PC-3 (cell line): Measurements from ENCODE around the gene ABLIM3. TPM values are rescaled to one million over a fixed set of nuclear protein-coding genes. Genes with fewer than 3 reads are reported as not detected.

Experiments
- ATAC-seq: fragments of 200-7000 bp; cut with Tn5 transposase; 2 replicates; pipeline ENCODE4 v1.9.1; 2020; ENCODE audit warnings: mild to moderate bottlenecking, moderate library complexity
- BruUV-seq: library from RNA; stranded (reverse); fragments of 400-500 nt; replicated peaks from 2 replicates; lab custom pipeline; 2021; lab: Mats Ljungman, UMichigan
- CTCF ChIA-PET: fragments of 300-600 bp; sonication (Branson Sonifier 250); formaldehyde crosslinking; loops from one replicate; lab custom pipeline; 2022; ENCODE audit warnings: antibody characterized with exemption; lab: Charles Lee
- POLR2A ChIA-PET: fragments of 300-600 bp; sonication (Branson Sonifier 250); formaldehyde crosslinking; loops from one replicate; lab custom pipeline; 2022; ENCODE audit warnings: antibody characterized with exemption; ENCODE audit not compliant: unreplicated experiment; lab: Charles Lee
- DNase-seq: peaks from one replicate; pipeline ENCODE4 v3.0.0-alpha.2; 2015
- H2AFZ ChIP-seq: fragments of 300-600 bp; sonication (generic); 2 replicates; pipeline ENCODE4 v1.6.0; 2016; ENCODE audit warnings: antibody characterized with exemption, low read length
- H3F3A ChIP-seq: fragments of 300-600 bp; sonication (generic); one replicate; pipeline ENCODE4 v1.6.0; 2017; ENCODE audit warnings: antibody characterized with exemption, low read length, control low read depth, mild to moderate bottlenecking; ENCODE audit not compliant: unreplicated experiment
- H3K27ac ChIP-seq: fragments of 300-600 bp; sonication (generic); 2 replicates; pipeline ENCODE4 v1.5.1; 2016; ENCODE audit warnings: mild to moderate bottlenecking, low read length
- H3K27me3 ChIP-seq: fragments of 300-600 bp; sonication (generic); 2 replicates; pipeline ENCODE4 v1.6.1; 2016; ENCODE audit warnings: low read length, mixed read lengths
- H3K36me3 ChIP-seq: fragments of 300-600 bp; sonication (generic); 2 replicates; pipeline ENCODE4 v1.6.1; 2016; ENCODE audit warnings: low read depth, mixed run types, low read length, mixed read lengths
- H3K4me1 ChIP-seq: fragments of 300-600 bp; sonication (generic); 2 replicates; pipeline ENCODE4 v1.5.1; 2016; ENCODE audit warnings: low read length; ENCODE audit not compliant: insufficient read depth
- H3K4me2 ChIP-seq: fragments of 300-600 bp; sonication (generic); 2 replicates; pipeline ENCODE4 v1.6.0; 2016; ENCODE audit warnings: low read length
- H3K4me3 ChIP-seq: fragments of 300-600 bp; sonication (generic); 2 replicates; pipeline ENCODE4 v1.5.1; 2016; ENCODE audit warnings: mild to moderate bottlenecking, low read length, mixed read lengths
- H3K79me2 ChIP-seq: fragments of 300-600 bp; sonication (generic); 2 replicates; pipeline ENCODE4 v1.6.1; 2017; ENCODE audit warnings: low read length, mixed read lengths
- H3K9ac ChIP-seq: fragments of 300-600 bp; sonication (generic); 2 replicates; pipeline ENCODE4 v1.6.0; 2016; ENCODE audit warnings: mild to moderate bottlenecking, low read length
- H3K9me2 ChIP-seq: fragments of 300-600 bp; sonication (generic); replicated peaks from 2 replicates; pipeline ENCODE4 v1.6.1; 2016; ENCODE audit warnings: mixed run types, low read length, mixed read lengths
- H3K9me3 ChIP-seq: fragments of 300-600 bp; sonication (generic); 2 replicates; pipeline ENCODE4 v1.6.1; 2016; ENCODE audit warnings: low read length, mixed read lengths
- H4K20me1 ChIP-seq: fragments of 300-600 bp; sonication (generic); 2 replicates; pipeline ENCODE4 v1.6.1; 2016; ENCODE audit warnings: low read length, mixed read lengths
- EZH2 ChIP-seq: fragments of 300-600 bp; sonication (generic); IDR thresholded peaks from one replicate; pipeline ENCODE4 v1.6.1; 2017; ENCODE audit warnings: antibody characterized with exemption, mild to moderate bottlenecking, low read length; ENCODE audit not compliant: unreplicated experiment
- EZH2phosphoT487 ChIP-seq: fragments of 300-600 bp; sonication (generic); IDR thresholded peaks from 2 replicates; pipeline ENCODE4 v1.6.1; 2018; ENCODE audit warnings: mild to moderate bottlenecking, antibody characterized with exemption, low read length, borderline replicate concordance
- intact Hi-C: fragments of 100-400 bp; cut with micrococcal nuclease; formaldehyde crosslinking; loops from 2 replicates; pipeline ENCODE4 v1.9.0; 2023
- total RNA-seq: library from RNA; depleted of rRNA; stranded (reverse); fragments of >200 nt; gene quantifications from 2 replicates; pipeline ENCODE4 v1.2.3, GENCODE V29; 2014
- TF ChIP-seq, protein P1 (sequence below): fragments of 300-600 bp; sonication (generic); conservative IDR thresholded peaks from 2 replicates; pipeline ENCODE4 v1.5.1; 2017; ENCODE audit warnings: antibody characterized with exemption, low read depth, mild to moderate bottlenecking, low read length

ABLIM3 gene
- total RNA-seq, 1 experiment from 2014 or later = 43.6 TPM

DNA sequence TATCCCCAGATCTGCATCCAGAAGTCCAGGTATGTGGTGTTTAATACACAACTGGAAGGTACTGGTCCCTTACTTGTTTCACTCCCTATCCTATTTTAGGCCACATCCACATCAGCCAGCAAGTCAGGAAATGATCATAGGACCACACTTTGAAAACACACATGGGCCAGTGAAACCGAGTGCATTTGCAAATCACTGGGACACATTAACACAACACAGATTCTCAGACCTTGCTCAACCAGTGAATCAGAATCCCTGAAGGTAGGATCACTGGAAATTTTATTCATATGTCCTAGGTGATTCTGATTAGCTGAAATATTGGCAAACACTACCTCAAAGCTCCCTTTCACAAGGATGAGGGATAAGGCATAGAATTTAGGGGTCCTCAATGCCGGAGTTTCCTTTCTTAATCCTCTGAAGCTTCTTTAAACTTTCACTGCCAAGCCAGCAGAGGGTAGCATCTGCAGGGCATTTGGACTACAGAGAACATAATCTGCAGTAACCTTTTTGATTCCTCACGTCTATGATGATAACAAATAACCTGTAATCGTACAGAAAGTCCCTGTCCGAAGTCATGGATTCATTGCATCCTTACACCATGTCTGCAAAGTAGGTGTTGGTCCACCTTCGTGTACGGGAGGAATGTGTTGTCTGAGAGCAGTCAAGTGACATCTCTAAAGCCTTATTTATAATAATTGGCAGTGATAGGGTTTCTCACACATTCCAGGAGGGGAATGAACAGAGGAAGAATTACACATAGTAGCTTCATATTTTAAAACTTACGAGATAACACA is 11.0 kb upstream of the ABLIM3 start:
- peak; percentile 85 for DNase-seq

GRCh38 chr5:149132474-149132873 is 8.8 kb upstream of the ABLIM3 start:
- ChIA-PET CTCF (interaction anchor here (0.8 to 1.1 kb wide), 2 partner anchors 133 to 402 kb away, joined by 3 to 4 read pairs; no protein-coding TSS in a partner anchor), POLR2A (no interaction called here)
- Histone ChIP-seq H3K9me3 (no peaks in the 10 kb centered on the region), H3F3A (peaks cover 32% of the 10 kb centered on the region), H4K20me1 (no peaks in the 10 kb centered on the region), H3K27me3 (no peaks in the 10 kb centered on the region), H3K79me2 (no peaks in the 10 kb centered on the region), H3K36me3 (no peaks in the 10 kb centered on the region), H3K9ac (no peak overlapping the region), H3K4me1 (peaks cover 80% of the 10 kb centered on the region), H2AFZ (no peak overlapping the region), H3K9me2 (no peaks in the 10 kb centered on the region), H3K27ac (no peak overlapping the region), H3K4me2 (no peak overlapping the region), H3K4me3 (no peak overlapping the region)
- BruUV-seq = no TSS peak
- DNase-seq = no peak
- intact Hi-C loops = loop anchor here (10.0 kb wide), 1 partner anchor 432 kb away; no protein-coding TSS in a partner anchor
- no peak for ATAC-seq
- TF ChIP-seq EZH2phosphoT487 = no peak
- TF ChIP-seq, protein P1, sequence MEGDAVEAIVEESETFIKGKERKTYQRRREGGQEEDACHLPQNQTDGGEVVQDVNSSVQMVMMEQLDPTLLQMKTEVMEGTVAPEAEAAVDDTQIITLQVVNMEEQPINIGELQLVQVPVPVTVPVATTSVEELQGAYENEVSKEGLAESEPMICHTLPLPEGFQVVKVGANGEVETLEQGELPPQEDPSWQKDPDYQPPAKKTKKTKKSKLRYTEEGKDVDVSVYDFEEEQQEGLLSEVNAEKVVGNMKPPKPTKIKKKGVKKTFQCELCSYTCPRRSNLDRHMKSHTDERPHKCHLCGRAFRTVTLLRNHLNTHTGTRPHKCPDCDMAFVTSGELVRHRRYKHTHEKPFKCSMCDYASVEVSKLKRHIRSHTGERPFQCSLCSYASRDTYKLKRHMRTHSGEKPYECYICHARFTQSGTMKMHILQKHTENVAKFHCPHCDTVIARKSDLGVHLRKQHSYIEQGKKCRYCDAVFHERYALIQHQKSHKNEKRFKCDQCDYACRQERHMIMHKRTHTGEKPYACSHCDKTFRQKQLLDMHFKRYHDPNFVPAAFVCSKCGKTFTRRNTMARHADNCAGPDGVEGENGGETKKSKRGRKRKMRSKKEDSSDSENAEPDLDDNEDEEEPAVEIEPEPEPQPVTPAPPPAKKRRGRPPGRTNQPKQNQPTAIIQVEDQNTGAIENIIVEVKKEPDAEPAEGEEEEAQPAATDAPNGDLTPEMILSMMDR = no peak
- no peak for TF ChIP-seq EZH2

More for the DNA sequence above, 11.0 kb upstream of the ABLIM3 start:
- peak overlapping the region; percentile 41 for H3K4me2 ChIP-seq
- H3K9me2 ChIP-seq = no peaks in the 10 kb centered on the region
- no peaks in the 10 kb centered on the region for H3K79me2 ChIP-seq
- peak overlapping the region; percentile 4 for H3K27ac ChIP-seq
- no peak for TF ChIP-seq EZH2phosphoT487
- no peak for TF ChIP-seq EZH2
- TF ChIP-seq, protein P1 = peak; percentile 99
- H3F3A ChIP-seq = peaks cover 31% of the 10 kb centered on the region
- no peaks in the 10 kb centered on the region for H3K9me3 ChIP-seq
- H3K36me3 ChIP-seq = no peaks in the 10 kb centered on the region
- no peak overlapping the region for H3K4me3 ChIP-seq
- no peak overlapping the region for H3K9ac ChIP-seq
- no peaks in the 10 kb centered on the region for H4K20me1 ChIP-seq
- no peaks in the 10 kb centered on the region for H3K27me3 ChIP-seq
- H2AFZ ChIP-seq = peak overlapping the region; percentile 53
- ATAC-seq = peak; percentile 8
- ChIA-PET POLR2A (interaction anchor here (0.6 kb wide), 3 partner anchors 14 to 1427 kb away, joined by 8 to 21 read pairs (median 10); no protein-coding TSS in a partner anchor), CTCF (interaction anchor here (0.6 to 1.7 kb wide), 10 partner anchors 11 to 143 kb away, joined by 3 to 18 read pairs (median 4); partner anchors contain the start of gene ABLIM3)
- no TSS peak for BruUV-seq
- intact Hi-C loops = loop anchor here (1.0 to 10.0 kb wide), 5 partner anchors 11 to 434 kb away; partner anchors contain the start of gene ABLIM3
- peaks cover 82% of the 10 kb centered on the region for H3K4me1 ChIP-seq
